T-helper 2 cell treated with Interferon-gamma antibody and Interleukin-4, amounts not matched to agents 5 μg/mL and 100 μg/mL, for 36 hours (primary cell): Measurements from ENCODE around the gene SLC36A3.

Experiments
- DNase-seq: peaks from one replicate; pipeline ENCODE4 v3.0.0; 2021; ENCODE audit warnings: low spot score
- H3K27ac Mint-ChIP-seq: one replicate; pipeline ENCODE4 v1.8.0; 2021; ENCODE audit warnings: mild to moderate bottlenecking, mixed read lengths
- H3K27me3 Mint-ChIP-seq: one replicate; pipeline ENCODE4 v1.8.0; 2021; ENCODE audit warnings: low read depth, mixed read lengths
- H3K36me3 Mint-ChIP-seq: one replicate; pipeline ENCODE4 v1.8.0; 2021; ENCODE audit warnings: low read depth, mixed read lengths
- H3K4me1 Mint-ChIP-seq: one replicate; pipeline ENCODE4 v1.8.0; 2021; ENCODE audit warnings: low read depth, mixed read lengths
- H3K4me3 Mint-ChIP-seq: one replicate; pipeline ENCODE4 v1.8.0; 2022; ENCODE audit warnings: mild to moderate bottlenecking, moderate library complexity, mixed read lengths
- H3K9me3 Mint-ChIP-seq: one replicate; pipeline ENCODE4 v1.8.0; 2021; ENCODE audit warnings: mixed read lengths

SLC36A3 gene

GRCh38 chr5:151303666-151304065 is at the start of gene SLC36A3:
Gene SLC36A3, minus strand, starts transcription at chr5:151303766. Its CDS starts 412 bp downstream, at chr5:151303354.
- H3K4me1 Mint-ChIP-seq, result peaks cover 2% of the 10 kb centered on the region
- H3K4me3 Mint-ChIP-seq, result no peak within 1 kb of the TSS
- H3K9me3 Mint-ChIP-seq, result no peaks in the 10 kb centered on the region
- DNase-seq, result no peak
- no peak within 1 kb of the TSS for H3K27ac Mint-ChIP-seq
- no peaks in the 10 kb centered on the region for H3K36me3 Mint-ChIP-seq
- H3K27me3 Mint-ChIP-seq, result peaks cover 42% of the 10 kb centered on the region

DNA sequence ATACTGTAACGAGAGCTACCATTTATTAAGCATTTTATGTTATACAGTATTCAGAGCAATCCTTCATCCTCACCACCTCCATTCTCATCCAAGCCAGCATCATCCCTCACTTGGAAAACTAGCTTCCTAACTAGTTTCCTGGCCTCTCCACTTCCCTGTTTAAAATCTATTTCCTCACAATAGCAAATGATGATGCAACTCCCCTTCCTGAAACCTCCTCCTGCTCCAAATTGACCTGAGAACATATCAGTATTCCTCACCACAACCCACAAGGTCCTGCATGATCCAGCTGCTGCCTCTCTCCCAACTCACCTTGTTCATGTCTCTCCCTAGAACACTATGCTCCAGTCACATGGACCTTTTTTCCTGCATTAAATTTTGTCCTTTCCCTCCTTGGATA is 48.1 kb upstream of the SLC36A3 start:
- H3K4me1 Mint-ChIP-seq, result no peaks in the 10 kb centered on the region
- DNase-seq, result no peak
- no peak overlapping the region for H3K27ac Mint-ChIP-seq
- H3K27me3 Mint-ChIP-seq, result peaks cover 7% of the 10 kb centered on the region
- H3K4me3 Mint-ChIP-seq, result no peak overlapping the region
- no peaks in the 10 kb centered on the region for H3K36me3 Mint-ChIP-seq
- H3K9me3 Mint-ChIP-seq, result no peaks in the 10 kb centered on the region

DNA sequence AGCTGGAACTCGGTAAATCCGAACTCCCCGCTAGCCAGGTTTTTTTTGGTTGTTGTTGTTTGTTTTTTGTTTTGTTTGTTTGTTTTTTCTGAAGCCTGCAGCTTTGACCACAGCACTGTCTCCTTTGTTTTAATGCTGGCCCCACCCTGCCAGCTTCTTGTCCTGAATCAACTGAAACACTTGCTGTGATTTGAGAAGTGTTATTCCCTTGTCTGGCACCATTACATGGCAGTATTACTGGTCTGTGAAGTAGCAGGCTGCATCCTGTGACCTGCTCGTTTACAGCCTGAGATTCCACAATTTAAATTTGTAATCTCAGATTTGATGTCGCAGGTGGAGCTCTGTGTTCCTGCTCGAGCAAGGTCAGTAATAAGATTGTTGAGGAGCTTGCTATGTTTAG is 45.2 kb upstream of the SLC36A3 start:
- H3K27me3 Mint-ChIP-seq, result peaks cover 11% of the 10 kb centered on the region
- H3K36me3 Mint-ChIP-seq, result no peaks in the 10 kb centered on the region

GRCh38 chr5:151347369-151347768 is 43.8 kb upstream of the SLC36A3 start, which contains the start of gene SLC36A2:
Gene SLC36A2, minus strand, starts transcription at chr5:151347559. Its CDS starts 99 bp downstream, at chr5:151347460.
- Mint-ChIP-seq H3K36me3 (no peaks in the 10 kb centered on the region), H3K4me1 (no peaks in the 10 kb centered on the region), H3K9me3 (no peaks in the 10 kb centered on the region), H3K27me3 (peaks cover 11% of the 10 kb centered on the region), H3K4me3 (no peak within 1 kb of the TSS), H3K27ac (no peak within 1 kb of the TSS)
- DNase-seq, result no peak

More for the DNA sequence above, 45.2 kb upstream of the SLC36A3 start:
- no peak for DNase-seq
- H3K9me3 Mint-ChIP-seq, result no peaks in the 10 kb centered on the region
- H3K4me3 Mint-ChIP-seq, result no peak overlapping the region
- no peak overlapping the region for H3K27ac Mint-ChIP-seq
- H3K4me1 Mint-ChIP-seq, result no peaks in the 10 kb centered on the region

- no peak overlapping the region for H3K4me3 Mint-ChIP-seq
- no peak for DNase-seq
- no peak overlapping the region for H3K27ac Mint-ChIP-seq
- H3K27me3 Mint-ChIP-seq, result peaks cover 19% of the 10 kb centered on the region
- H3K36me3 Mint-ChIP-seq, result no peaks in the 10 kb centered on the region
- H3K4me1 Mint-ChIP-seq, result no peaks in the 10 kb centered on the region
- H3K9me3 Mint-ChIP-seq, result no peaks in the 10 kb centered on the region
Observed at GRCh38 chr5:151345808-151346478, 42.4 kb upstream of the SLC36A3 start.

- Mint-ChIP-seq H3K9me3 (no peaks in the 10 kb centered on the region), H3K36me3 (no peaks in the 10 kb centered on the region), H3K4me1 (no peaks in the 10 kb centered on the region), H3K27ac (no peak overlapping the region), H3K27me3 (peaks cover 22% of the 10 kb centered on the region), H3K4me3 (no peak overlapping the region)
- DNase-seq, result no peak
Observed at GRCh38 chr5:151345187-151345807, 41.7 kb upstream of the SLC36A3 start.

DNA sequence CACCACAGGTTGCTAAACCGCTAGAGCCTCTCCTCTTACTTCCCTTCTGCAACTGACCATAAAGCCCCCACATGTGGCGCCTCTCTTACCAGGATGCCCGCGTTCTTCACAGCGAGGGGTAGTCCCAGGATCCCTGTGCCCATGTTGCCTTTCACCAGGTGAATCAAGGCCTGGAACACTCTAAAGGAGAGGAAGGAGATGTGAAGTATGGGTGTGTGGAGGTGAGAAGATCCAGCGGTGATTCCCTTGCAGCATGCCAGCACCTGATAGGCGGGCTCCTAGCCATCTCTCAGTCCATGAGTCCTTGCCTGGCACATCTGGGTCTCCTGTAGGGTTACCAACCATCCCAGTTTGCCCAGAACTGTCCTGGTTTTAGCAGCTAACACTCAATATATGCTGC is 40.5 kb upstream of the SLC36A3 start:
- Mint-ChIP-seq H3K9me3 (no peaks in the 10 kb centered on the region), H3K4me3 (no peak overlapping the region), H3K27ac (no peak overlapping the region), H3K4me1 (no peaks in the 10 kb centered on the region), H3K27me3 (peaks cover 26% of the 10 kb centered on the region), H3K36me3 (no peaks in the 10 kb centered on the region)
- DNase-seq, result no peak

GRCh38 chr5:151340004-151340403 is 36.4 kb upstream of the SLC36A3 start:
- Mint-ChIP-seq H3K27ac (no peak overlapping the region), H3K36me3 (no peaks in the 10 kb centered on the region), H3K9me3 (no peaks in the 10 kb centered on the region), H3K27me3 (peaks cover 26% of the 10 kb centered on the region), H3K4me3 (no peak overlapping the region), H3K4me1 (peaks cover 4% of the 10 kb centered on the region)
- no peak for DNase-seq

DNA sequence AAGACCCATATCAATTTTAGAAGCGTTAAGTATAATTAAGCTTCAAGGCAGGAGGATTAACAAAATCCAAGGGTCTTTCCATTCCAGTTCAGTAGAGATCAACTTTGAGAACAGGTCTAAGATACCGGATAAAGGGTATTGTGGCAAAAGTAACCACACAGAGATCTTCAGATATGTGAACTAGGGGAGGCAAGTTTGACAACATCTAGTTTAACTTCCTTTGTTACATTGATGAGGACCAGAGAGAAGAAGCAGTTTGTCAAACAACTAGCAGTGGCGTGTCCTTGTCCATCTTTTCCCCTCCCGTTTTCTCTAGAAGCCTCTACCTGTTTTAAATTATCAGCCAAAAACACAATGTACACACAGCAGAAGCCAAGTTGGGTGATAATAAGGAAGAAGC is 35.2 kb upstream of the SLC36A3 start:
- no peak overlapping the region for H3K4me3 Mint-ChIP-seq
- H3K4me1 Mint-ChIP-seq, result peaks cover 4% of the 10 kb centered on the region
- H3K27ac Mint-ChIP-seq, result no peak overlapping the region
- H3K27me3 Mint-ChIP-seq, result peaks cover 25% of the 10 kb centered on the region
- H3K36me3 Mint-ChIP-seq, result no peaks in the 10 kb centered on the region
- no peaks in the 10 kb centered on the region for H3K9me3 Mint-ChIP-seq
- DNase-seq, result no peak

- no peaks in the 10 kb centered on the region for H3K36me3 Mint-ChIP-seq
- H3K9me3 Mint-ChIP-seq, result no peaks in the 10 kb centered on the region
- H3K27ac Mint-ChIP-seq, result no peak overlapping the region
- no peak for DNase-seq
- no peaks in the 10 kb centered on the region for H3K4me1 Mint-ChIP-seq
- H3K27me3 Mint-ChIP-seq, result peaks cover 6% of the 10 kb centered on the region
- no peak overlapping the region for H3K4me3 Mint-ChIP-seq
Observed at GRCh38 chr5:151332857-151333256, 29.3 kb upstream of the SLC36A3 start.

GRCh38 chr5:151328734-151329133 is 25.2 kb upstream of the SLC36A3 start:
- Mint-ChIP-seq H3K4me3 (no peak overlapping the region), H3K9me3 (no peaks in the 10 kb centered on the region), H3K27me3 (no peaks in the 10 kb centered on the region), H3K27ac (no peak overlapping the region), H3K4me1 (no peaks in the 10 kb centered on the region), H3K36me3 (no peaks in the 10 kb centered on the region)
- no peak for DNase-seq

DNA sequence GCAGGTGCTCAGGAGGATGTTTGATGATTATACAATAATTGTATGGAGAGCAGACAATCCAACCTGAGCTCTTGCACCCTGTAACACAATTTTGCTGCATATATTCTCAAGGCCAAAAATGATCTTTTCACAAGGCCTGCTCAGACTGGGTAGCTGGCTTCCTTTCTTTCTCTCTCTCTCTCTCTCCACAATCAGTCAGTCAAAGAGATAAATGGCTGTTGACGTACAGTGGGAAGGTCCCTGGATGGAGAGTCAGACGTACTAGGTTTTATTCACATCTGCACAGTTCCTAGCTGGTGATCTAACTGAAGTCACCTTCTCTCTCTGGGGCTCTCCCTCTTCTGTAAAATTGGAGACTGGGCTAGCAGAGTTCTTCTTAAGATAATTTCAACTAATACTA is 24.0 kb upstream of the SLC36A3 start:
- Mint-ChIP-seq H3K36me3 (no peaks in the 10 kb centered on the region), H3K27me3 (no peaks in the 10 kb centered on the region), H3K4me1 (no peaks in the 10 kb centered on the region), H3K4me3 (no peak overlapping the region), H3K9me3 (no peaks in the 10 kb centered on the region), H3K27ac (no peak overlapping the region)
- no peak for DNase-seq

GRCh38 chr5:151326266-151326665 is 22.7 kb upstream of the SLC36A3 start:
- no peak for DNase-seq
- Mint-ChIP-seq H3K36me3 (no peaks in the 10 kb centered on the region), H3K27me3 (no peaks in the 10 kb centered on the region), H3K4me3 (no peak overlapping the region), H3K27ac (no peak overlapping the region), H3K9me3 (no peaks in the 10 kb centered on the region), H3K4me1 (no peaks in the 10 kb centered on the region)

DNA sequence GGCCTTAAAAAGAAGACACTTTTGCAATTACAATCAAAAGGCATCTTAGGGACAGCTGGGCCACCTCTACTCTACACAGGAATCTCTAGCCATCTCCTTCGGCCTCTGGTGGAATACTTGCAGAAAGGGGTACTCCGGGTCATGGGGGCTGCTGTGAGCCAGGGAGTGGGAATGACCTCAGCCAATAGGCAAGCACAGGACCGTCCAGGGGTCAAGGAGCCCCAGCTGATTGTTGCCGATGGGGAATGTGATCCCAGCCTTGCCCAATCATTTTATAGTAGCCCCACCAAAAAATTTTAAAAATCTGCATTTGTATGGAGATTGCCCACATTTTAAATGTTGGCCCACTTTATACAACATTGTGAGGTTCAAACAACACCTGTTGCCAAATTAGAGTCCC is 16.9 kb upstream of the SLC36A3 start:
- peaks cover 17% of the 10 kb centered on the region for H3K27me3 Mint-ChIP-seq
- H3K4me1 Mint-ChIP-seq, result no peaks in the 10 kb centered on the region
- no peak overlapping the region for H3K27ac Mint-ChIP-seq
- DNase-seq, result no peak
- no peak overlapping the region for H3K4me3 Mint-ChIP-seq
- no peaks in the 10 kb centered on the region for H3K9me3 Mint-ChIP-seq
- no peaks in the 10 kb centered on the region for H3K36me3 Mint-ChIP-seq
